Measurements from ENCODE around the gene ATL1. TPM values are rescaled to one million over a fixed set of nuclear protein-coding genes. Genes with fewer than 3 reads are reported as not detected.

The ATL1 gene
- total and polyA plus RNA-seq, 2 of the 13 experiments (the other 11 are each of a cell fraction or from before 2014, with no cell fraction given): 0.60 to 0.65 TPM

- peak; percentile 94 for TF ChIP-seq ZNF800 (CRISPR knock-in tag; IDR thresholded peaks at IDR 0.05)
- TF ChIP-seq, protein P1, sequence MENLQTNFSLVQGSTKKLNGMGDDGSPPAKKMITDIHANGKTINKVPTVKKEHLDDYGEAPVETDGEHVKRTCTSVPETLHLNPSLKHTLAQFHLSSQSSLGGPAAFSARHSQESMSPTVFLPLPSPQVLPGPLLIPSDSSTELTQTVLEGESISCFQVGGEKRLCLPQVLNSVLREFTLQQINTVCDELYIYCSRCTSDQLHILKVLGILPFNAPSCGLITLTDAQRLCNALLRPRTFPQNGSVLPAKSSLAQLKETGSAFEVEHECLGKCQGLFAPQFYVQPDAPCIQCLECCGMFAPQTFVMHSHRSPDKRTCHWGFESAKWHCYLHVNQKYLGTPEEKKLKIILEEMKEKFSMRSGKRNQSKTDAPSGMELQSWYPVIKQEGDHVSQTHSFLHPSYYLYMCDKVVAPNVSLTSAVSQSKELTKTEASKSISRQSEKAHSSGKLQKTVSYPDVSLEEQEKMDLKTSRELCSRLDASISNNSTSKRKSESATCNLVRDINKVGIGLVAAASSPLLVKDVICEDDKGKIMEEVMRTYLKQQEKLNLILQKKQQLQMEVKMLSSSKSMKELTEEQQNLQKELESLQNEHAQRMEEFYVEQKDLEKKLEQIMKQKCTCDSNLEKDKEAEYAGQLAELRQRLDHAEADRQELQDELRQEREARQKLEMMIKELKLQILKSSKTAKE (CRISPR knock-in tag; IDR thresholded peaks at IDR 0.05; ENCODE audit: borderline replicate concordance): no peak
- TF ChIP-seq, protein P2, sequence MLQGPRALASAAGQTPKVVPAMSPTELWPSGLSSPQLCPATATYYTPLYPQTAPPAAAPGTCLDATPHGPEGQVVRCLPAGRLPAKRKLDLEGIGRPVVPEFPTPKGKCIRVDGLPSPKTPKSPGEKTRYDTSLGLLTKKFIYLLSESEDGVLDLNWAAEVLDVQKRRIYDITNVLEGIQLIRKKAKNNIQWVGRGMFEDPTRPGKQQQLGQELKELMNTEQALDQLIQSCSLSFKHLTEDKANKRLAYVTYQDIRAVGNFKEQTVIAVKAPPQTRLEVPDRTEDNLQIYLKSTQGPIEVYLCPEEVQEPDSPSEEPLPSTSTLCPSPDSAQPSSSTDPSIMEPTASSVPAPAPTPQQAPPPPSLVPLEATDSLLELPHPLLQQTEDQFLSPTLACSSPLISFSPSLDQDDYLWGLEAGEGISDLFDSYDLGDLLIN (CRISPR knock-in tag; IDR thresholded peaks at IDR 0.05; ENCODE audit: borderline replicate concordance): no peak
- no peak for TF ChIP-seq TEAD3 (CRISPR knock-in tag; optimal IDR thresholded peaks at IDR 0.05; ENCODE audit: borderline replicate concordance)
- no peak for TF ChIP-seq ZBTB21 (CRISPR knock-in tag; IDR thresholded peaks at IDR 0.05)
- TF ChIP-seq, protein P3, sequence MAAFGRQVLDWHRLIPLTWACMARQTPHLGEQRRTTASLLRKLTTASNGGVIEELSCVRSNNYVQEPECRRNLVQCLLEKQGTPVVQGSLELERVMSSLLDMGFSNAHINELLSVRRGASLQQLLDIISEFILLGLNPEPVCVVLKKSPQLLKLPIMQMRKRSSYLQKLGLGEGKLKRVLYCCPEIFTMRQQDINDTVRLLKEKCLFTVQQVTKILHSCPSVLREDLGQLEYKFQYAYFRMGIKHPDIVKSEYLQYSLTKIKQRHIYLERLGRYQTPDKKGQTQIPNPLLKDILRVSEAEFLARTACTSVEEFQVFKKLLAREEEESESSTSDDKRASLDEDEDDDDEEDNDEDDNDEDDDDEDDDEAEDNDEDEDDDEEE (CRISPR knock-in tag; IDR thresholded peaks at IDR 0.05): no peak
- TF ChIP-seq ZFP37 (CRISPR knock-in tag; IDR thresholded peaks at IDR 0.05; ENCODE audit: borderline replicate concordance): no peak
- TF ChIP-seq UBTF (CRISPR knock-in tag; IDR thresholded peaks at IDR 0.05): peak; percentile 66
- no peak for TF ChIP-seq CCDC6 (CRISPR knock-in tag; IDR thresholded peaks at IDR 0.05)
- no peak for TF ChIP-seq ZNF644 (CRISPR knock-in tag; IDR thresholded peaks at IDR 0.05; ENCODE audit: low read depth)
- no peak for TF ChIP-seq MED13 (CRISPR knock-in tag; IDR thresholded peaks at IDR 0.05)
- peak; percentile 15; the same call in 1 of the 2 replicates for TF ChIP-seq ZNF788 (CRISPR knock-in tag; IDR thresholded peaks at IDR 0.05; ENCODE audit: borderline replicate concordance)
- peak; percentile 41; the same call in 1 of the 2 replicates for TF ChIP-seq ZFX (CRISPR knock-in tag; IDR thresholded peaks at IDR 0.05; ENCODE audit: low read depth)
- no peak for TF ChIP-seq JUNB (CRISPR knock-in tag; IDR thresholded peaks at IDR 0.05; ENCODE audit: borderline replicate concordance)
- TF ChIP-seq HOXA3 (CRISPR knock-in tag; IDR thresholded peaks at IDR 0.05): no peak
- TF ChIP-seq SP1 (IDR thresholded peaks at IDR 0.05): no peak
- TF ChIP-seq SP1 (CRISPR knock-in tag; IDR thresholded peaks at IDR 0.05): no peak
- TF ChIP-seq CHD2 (IDR thresholded peaks at IDR 0.05; ENCODE audit: low read depth, low read length): no peak
- TF ChIP-seq ZNF121 (CRISPR knock-in tag; IDR thresholded peaks at IDR 0.05): no peak
- peak; percentile 7; the same call in 1 of the 2 replicates for TF ChIP-seq ZNF768 (CRISPR knock-in tag; IDR thresholded peaks at IDR 0.05)
Observed at GRCh38 chr14:50559990-50560930, at the start of gene ATL1 (continued).

All from HepG2 (cell line).